ENCODE results near the gene CHRNG.

CHRNG gene

GRCh38 chr2:232539298-232540231 lies at the start of gene CHRNG:
CHRNG (plus strand) TSS chr2:232539692; CDS start chr2:232539748, 56 bp downstream.
- no peak for DNase-seq

GRCh38 chr2:232490221-232491138 lies 49.0 kb upstream of the CHRNG start:
- DNase-seq, result no peak

GRCh38 chr2:232491139-232491780 lies 48.2 kb upstream of the CHRNG start:
- DNase-seq, result no peak

- no peak for DNase-seq
These were observed 47.1 kb upstream of the CHRNG start for GRCh38 chr2:232492236-232492848.

GRCh38 chr2:232492963-232493700 lies 46.4 kb upstream of the CHRNG start:
- DNase-seq, result no peak

GRCh38 chr2:232493701-232494474 lies 45.6 kb upstream of the CHRNG start:
- DNase-seq, result no peak

GRCh38 chr2:232494542-232494941 lies 45.0 kb upstream of the CHRNG start:
- no peak for DNase-seq

GRCh38 chr2:232495292-232495691 lies 44.2 kb upstream of the CHRNG start:
- DNase-seq, result no peak

GRCh38 chr2:232496501-232497270 lies 42.8 kb upstream of the CHRNG start:
- no peak for DNase-seq

- DNase-seq, result no peak
These were observed 42.1 kb upstream of the CHRNG start for GRCh38 chr2:232497348-232497747.

- no peak for DNase-seq
These were observed 41.0 kb upstream of the CHRNG start for GRCh38 chr2:232498452-232498851.

GRCh38 chr2:232501331-232501771 lies 38.1 kb upstream of the CHRNG start:
- no peak for DNase-seq

GRCh38 chr2:232501794-232502390 lies 37.6 kb upstream of the CHRNG start:
- no peak for DNase-seq

GRCh38 chr2:232502511-232502910 lies 37.0 kb upstream of the CHRNG start:
- no peak for DNase-seq

- DNase-seq, result no peak
These were observed 36.3 kb upstream of the CHRNG start for GRCh38 chr2:232502911-232503808.

GRCh38 chr2:232503809-232504323 lies 35.6 kb upstream of the CHRNG start:
- DNase-seq, result no peak

- no peak for DNase-seq
These were observed 35.1 kb upstream of the CHRNG start for GRCh38 chr2:232504438-232504837.

GRCh38 chr2:232505856-232506255 lies 33.6 kb upstream of the CHRNG start:
- DNase-seq, result no peak

Data from RPMI8226 (cell line).